ENCODE results near the gene THPO. TPM values are rescaled to one million over a fixed set of nuclear protein-coding genes. Genes with fewer than 3 reads are reported as not detected.
A peak's percentile ranks its signal among the peaks of the same experiment; 100 is the strongest.

The THPO gene
- total RNA-seq, 1 experiment from 2014 or later: not detected

GRCh38 chr3:184419171-184419570 lies 41.2 kb upstream of the THPO start:
- no peak overlapping the region for H3K4me3 ChIP-seq (ENCODE audit: low read length)
- 0 out of 2 replicates have a peak, but pooled peaks cover 6% of the 10 kb centered on the region for H3K27me3 ChIP-seq (ENCODE audit: low read length)
- no peak overlapping the region for H3K4me2 ChIP-seq (ENCODE audit: low read length)
- H3K36me3 ChIP-seq (ENCODE audit: low read depth, low read length): no peaks in the 10 kb centered on the region
- H4K20me1 ChIP-seq (ENCODE audit: low read length): no peaks in the 10 kb centered on the region
- H3K9me2 ChIP-seq (replicated peaks; ENCODE audit: low read length): no peaks in the 10 kb centered on the region
- no peak overlapping the region for H2AFZ ChIP-seq (ENCODE audit: low read length)
- H3K9me3 ChIP-seq (ENCODE audit: low read length): no peaks in the 10 kb centered on the region
- no peak overlapping the region for H3K9ac ChIP-seq (ENCODE audit: low read length)
- no peaks in the 10 kb centered on the region for H3K79me2 ChIP-seq (ENCODE audit: low read length)
- no peaks in the 10 kb centered on the region for H3K4me1 ChIP-seq (ENCODE audit: insufficient read depth, low read length)
- CTCF ChIA-PET: interaction anchor here (1.1 kb wide), 1 partner anchor 48 kb away, joined by 7 read pairs; no protein-coding TSS in a partner anchor
- H3K27ac ChIP-seq (ENCODE audit: low read length): no peak overlapping the region
- TF ChIP-seq CTCF (conservative IDR thresholded peaks at IDR 0.05; ENCODE audit: low read depth, low read length): no peak
- TF ChIP-seq EZH2 (IDR thresholded peaks at IDR 0.05; ENCODE audit: low read length, unreplicated experiment): no peak
- TF ChIP-seq EZH2phosphoT487 (IDR thresholded peaks at IDR 0.05; ENCODE audit: borderline replicate concordance, low read length): no peak
- ATAC-seq (no peak), DNase-seq (no peak)
- no peaks in the 10 kb centered on the region for H3F3A ChIP-seq (ENCODE audit: low read length, unreplicated experiment)
- POLR2A ChIA-PET (ENCODE audit: unreplicated experiment): no interaction called here
- BruUV-seq (replicated peaks): no TSS peak
- intact Hi-C loops (cut with micrococcal nuclease): loop anchor here (5.0 kb wide), 1 partner anchor 93 kb away; no protein-coding TSS in a partner anchor

- Histone ChIP-seq H3K9me2 (replicated peaks; ENCODE audit: low read length) (no peaks in the 10 kb centered on the region), H3K27ac (ENCODE audit: low read length) (no peak overlapping the region), H4K20me1 (ENCODE audit: low read length) (no peaks in the 10 kb centered on the region), H3K36me3 (ENCODE audit: low read depth, low read length) (no peaks in the 10 kb centered on the region), H3K9me3 (ENCODE audit: low read length) (no peaks in the 10 kb centered on the region), H3K4me3 (ENCODE audit: low read length) (no peak overlapping the region), H3K4me2 (ENCODE audit: low read length) (no peak overlapping the region), H3K9ac (ENCODE audit: low read length) (no peak overlapping the region), H3K27me3 (ENCODE audit: low read length) (0 out of 2 replicates have a peak, but pooled peaks cover 2% of the 10 kb centered on the region), H3K4me1 (ENCODE audit: insufficient read depth, low read length) (no peaks in the 10 kb centered on the region), H2AFZ (ENCODE audit: low read length) (no peak overlapping the region), H3F3A (ENCODE audit: low read length, unreplicated experiment) (no peaks in the 10 kb centered on the region), H3K79me2 (ENCODE audit: low read length) (no peaks in the 10 kb centered on the region)
- ChIA-PET CTCF (interaction anchor here (0.6 to 0.7 kb wide), 3 partner anchors 46 to 124 kb away, joined by 3 to 11 read pairs (median 5); no protein-coding TSS in a partner anchor), POLR2A (ENCODE audit: unreplicated experiment) (no interaction called here)
- TF ChIP-seq EZH2phosphoT487 (IDR thresholded peaks at IDR 0.05; ENCODE audit: borderline replicate concordance, low read length): no peak
- TF ChIP-seq EZH2 (IDR thresholded peaks at IDR 0.05; ENCODE audit: low read length, unreplicated experiment): no peak
- TF ChIP-seq CTCF (conservative IDR thresholded peaks at IDR 0.05; ENCODE audit: low read depth, low read length): peak; percentile 89
- DNase-seq: peak; percentile 69
- intact Hi-C loops (cut with micrococcal nuclease): loop anchor here (1.0 to 5.0 kb wide), 4 partner anchors 47 to 127 kb away; no protein-coding TSS in a partner anchor
- ATAC-seq: peak; percentile 96
- no TSS peak for BruUV-seq (replicated peaks)
Observed at GRCh38 chr3:184417619-184418327, 39.8 kb upstream of the THPO start.

- no peaks in the 10 kb centered on the region for H4K20me1 ChIP-seq (ENCODE audit: low read length)
- H3K9me2 ChIP-seq (replicated peaks; ENCODE audit: low read length): no peaks in the 10 kb centered on the region
- no peak overlapping the region for H3K27ac ChIP-seq (ENCODE audit: low read length)
- DNase-seq: no peak
- ChIA-PET POLR2A (ENCODE audit: unreplicated experiment) (no interaction called here), CTCF (no interaction called here)
- H2AFZ ChIP-seq (ENCODE audit: low read length): no peak overlapping the region
- no peaks in the 10 kb centered on the region for H3K79me2 ChIP-seq (ENCODE audit: low read length)
- H3K4me2 ChIP-seq (ENCODE audit: low read length): no peak overlapping the region
- intact Hi-C loops (cut with micrococcal nuclease): loop anchor here (5.0 kb wide), 1 partner anchor 97 kb away; no protein-coding TSS in a partner anchor
- BruUV-seq (replicated peaks): no TSS peak
- no peak overlapping the region for H3K9ac ChIP-seq (ENCODE audit: low read length)
- H3K27me3 ChIP-seq (ENCODE audit: low read length): peaks cover 13% of the 10 kb centered on the region
- TF ChIP-seq CTCF (conservative IDR thresholded peaks at IDR 0.05; ENCODE audit: low read depth, low read length) (no peak), EZH2 (IDR thresholded peaks at IDR 0.05; ENCODE audit: low read length, unreplicated experiment) (no peak), EZH2phosphoT487 (IDR thresholded peaks at IDR 0.05; ENCODE audit: borderline replicate concordance, low read length) (no peak)
- H3K4me3 ChIP-seq (ENCODE audit: low read length): no peak overlapping the region
- no peaks in the 10 kb centered on the region for H3K4me1 ChIP-seq (ENCODE audit: insufficient read depth, low read length)
- no peak for ATAC-seq
- H3F3A ChIP-seq (ENCODE audit: low read length, unreplicated experiment): no peaks in the 10 kb centered on the region
- no peaks in the 10 kb centered on the region for H3K9me3 ChIP-seq (ENCODE audit: low read length)
- no peaks in the 10 kb centered on the region for H3K36me3 ChIP-seq (ENCODE audit: low read depth, low read length)
Observed at GRCh38 chr3:184415203-184415490, 37.1 kb upstream of the THPO start.

All from PC-3 (cell line).